HUES48 (cell line): ENCODE data around the gene PPP1R3C.

ENCODE experiments used
- H3K27ac ChIP-seq: one replicate; pipeline ENCODE4 v1.7.0; 2013; ENCODE audit warnings: low read depth, low read length, inconsistent platforms
- H3K27me3 ChIP-seq: 2 replicates; pipeline ENCODE4 v1.6.1; 2013; ENCODE audit warnings: mild to moderate bottlenecking, low read length; ENCODE audit not compliant: control insufficient read depth, insufficient read depth
- H3K36me3 ChIP-seq: 2 replicates; pipeline ENCODE4 v1.6.1; 2013; ENCODE audit warnings: low read length; ENCODE audit not compliant: control insufficient read depth, insufficient read depth
- H3K4me1 ChIP-seq: 2 replicates; pipeline ENCODE4 v1.6.1; 2013; ENCODE audit warnings: mild to moderate bottlenecking, low read length; ENCODE audit not compliant: control insufficient read depth, insufficient read depth
- H3K4me3 ChIP-seq: 2 replicates; pipeline ENCODE4 v1.5.1; 2013; ENCODE audit warnings: mild to moderate bottlenecking, low read depth, low read length
- H3K9ac ChIP-seq: 2 replicates; pipeline ENCODE4 v1.6.1; 2013; ENCODE audit warnings: mild to moderate bottlenecking, low read depth, low read length, moderate library complexity
- H3K9me3 ChIP-seq: 2 replicates; pipeline ENCODE4 v1.6.1; 2013; ENCODE audit warnings: low read length; ENCODE audit not compliant: control insufficient read depth, insufficient read depth

The PPP1R3C gene

DNA sequence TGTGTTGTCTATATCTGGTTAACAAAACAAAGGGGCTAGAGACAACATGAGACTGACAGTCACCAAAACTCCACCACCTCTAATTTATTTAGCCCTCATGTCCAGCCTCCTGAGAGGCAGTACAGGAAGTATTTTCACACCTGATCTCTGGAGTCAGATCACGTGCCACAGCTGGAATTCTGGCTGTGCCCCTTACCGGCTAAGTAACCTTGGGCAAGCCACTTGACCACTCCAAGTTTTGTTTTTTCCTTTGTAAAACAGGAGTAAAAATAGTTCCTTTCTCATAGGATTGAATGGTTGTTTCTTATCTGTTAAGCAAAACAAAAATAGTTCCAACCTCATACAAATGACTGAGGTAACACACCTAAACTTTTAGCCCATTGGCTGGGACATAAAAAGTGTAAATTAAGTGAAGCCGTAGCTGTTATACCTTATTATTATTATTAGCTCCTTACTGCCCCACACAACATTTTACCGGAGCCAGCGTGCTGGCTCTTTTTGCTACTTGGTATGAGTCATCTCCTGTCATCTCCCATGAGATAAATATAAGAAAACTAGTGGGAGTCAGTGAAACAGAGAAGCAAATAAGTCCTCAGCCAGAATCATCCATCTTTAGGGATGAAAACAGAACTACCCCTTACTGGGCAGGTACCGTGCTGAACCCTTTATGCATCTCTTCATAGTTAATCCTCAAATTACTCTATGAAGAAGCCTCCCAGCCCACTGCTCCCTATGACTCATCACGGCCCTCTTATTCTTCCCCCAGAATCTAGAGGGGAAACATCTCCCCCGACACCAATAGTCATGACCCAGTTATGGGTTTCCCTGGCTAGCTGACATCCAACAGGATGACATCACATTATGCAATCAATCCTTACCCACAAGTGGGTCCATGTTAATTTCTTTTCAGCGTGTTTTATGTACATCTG lies 44.9 kb downstream of the PPP1R3C start:
- no peak overlapping the region for H3K4me3 ChIP-seq
- no peaks in the 10 kb centered on the region for H3K4me1 ChIP-seq
- no peak overlapping the region for H3K27ac ChIP-seq
- H3K27me3 ChIP-seq = no peaks in the 10 kb centered on the region
- H3K36me3 ChIP-seq = no peaks in the 10 kb centered on the region
- H3K9me3 ChIP-seq = no peaks in the 10 kb centered on the region
- no peak overlapping the region for H3K9ac ChIP-seq

DNA sequence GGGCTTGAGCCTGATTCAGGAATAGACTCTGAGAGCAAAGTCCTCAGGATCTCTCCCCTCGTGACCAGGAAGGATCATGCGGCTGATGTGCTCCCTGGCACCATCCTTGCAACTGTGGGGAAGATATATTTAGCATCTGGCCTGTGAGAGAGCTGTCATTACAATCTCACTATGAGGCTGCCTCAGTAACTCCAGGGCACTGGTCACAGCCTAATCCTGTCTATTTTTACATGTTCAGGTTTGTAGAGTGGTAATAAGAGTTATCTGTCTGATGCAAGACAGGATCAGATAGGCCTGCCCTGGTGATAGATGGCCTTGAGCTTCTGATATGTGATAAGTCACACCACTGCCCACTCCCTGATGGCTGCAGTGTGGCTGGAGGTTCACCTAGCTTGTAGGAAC lies 50.7 kb downstream of the PPP1R3C start:
- Histone ChIP-seq H3K27ac (no peak overlapping the region), H3K4me3 (no peak overlapping the region), H3K9me3 (no peaks in the 10 kb centered on the region), H3K36me3 (no peaks in the 10 kb centered on the region), H3K27me3 (no peaks in the 10 kb centered on the region), H3K4me1 (no peaks in the 10 kb centered on the region), H3K9ac (no peak overlapping the region)

GRCh38 chr10:91579329-91579985 lies 53.4 kb downstream of the PPP1R3C start:
- Histone ChIP-seq H3K4me3 (no peak overlapping the region), H3K36me3 (no peaks in the 10 kb centered on the region), H3K9me3 (no peaks in the 10 kb centered on the region), H3K27ac (no peak overlapping the region), H3K9ac (no peak overlapping the region), H3K4me1 (no peaks in the 10 kb centered on the region), H3K27me3 (no peaks in the 10 kb centered on the region)
